Small intestine (tissue), 4 donors: Measurements from ENCODE around the gene KCNK15. TPM values are rescaled to one million over a fixed set of nuclear protein-coding genes. Genes with fewer than 3 reads are reported as not detected.

Experiments used
- polyA plus RNA-seq, 4 donors: library from polyadenylated mRNA; stranded (reverse) in 3 of 4; unstranded in 1 of 4; fragments of 200-250 nt in 3 of 4; fragments of 120-200 nt in 1 of 4; gene quantifications; one replicate each; pipeline versions ENCODE4 v1.2.1 to v1.2.3, GENCODE V29; 2013
- donor health status: healthy with polysubstance abuse.
- donor health status: Bipolar disorder and iron deficiency.
- donor health status: healthy.

Gene KCNK15
- polyA plus RNA-seq, 4 donors = 0.35 to 0.67 TPM; not detected in 2

Other genes with a start within 250 kb of the KCNK15 start
- 10 to 100 TPM; 13.2 to 74.8 (median 39.6) TPM for gene SERINC3, start 223.8 kb upstream of the KCNK15 start, polyA plus RNA-seq
- 10 to 100 TPM; 16.3 to 47.8 (median 36.6) TPM for gene PKIG, start 163.3 kb upstream of the KCNK15 start, polyA plus RNA-seq
- gene ADA, start 94.2 kb upstream of the KCNK15 start, polyA plus RNA-seq = 100 to 1,000 TPM in 2 of 4 donors, 10 to 100 TPM in 1, 1 to 10 TPM in 1; 4.3 to 135 (median 101) TPM
- 1 to 10 TPM in 2 of 4 donors, under 1 TPM in 1, not detected in 1; 0.07 to 2.2 (median 1.9) TPM for gene CCN5, start 30.5 kb upstream of the KCNK15 start, polyA plus RNA-seq
- 1 to 10 TPM in 2 of 4 donors, not detected in 2; 1.2 to 9.3 TPM for gene RIMS4, start 64.7 kb downstream of the KCNK15 start, polyA plus RNA-seq
- gene YWHAB, start 139.8 kb downstream of the KCNK15 start, polyA plus RNA-seq = 100 to 1,000 TPM; 125 to 157 (median 138) TPM
- gene PABPC1L, start 164.2 kb downstream of the KCNK15 start, polyA plus RNA-seq = 10 to 100 TPM in 2 of 4 donors, 1 to 10 TPM in 2; 7.0 to 28.4 (median 9.6) TPM
- 10 to 100 TPM in 3 of 4 donors, 1 to 10 TPM in 1; 9.6 to 34.1 (median 19.0) TPM for gene TOMM34, start 214.5 kb downstream of the KCNK15 start, polyA plus RNA-seq
- gene STK4, start 220.6 kb downstream of the KCNK15 start, polyA plus RNA-seq = 10 to 100 TPM in 1 of 4 donors, 1 to 10 TPM in 3; 6.9 to 15.8 (median 8.9) TPM